C4-2B (cell line): ENCODE results near the gene NCCRP1.

ENCODE experiments used
- ZFX ChIP-seq: fragments of 450-650 bp; IDR thresholded peaks from 2 replicates; pipeline ENCODE4 v1.6.1; 2017
- TF ChIP-seq, protein P1 (sequence below): fragments of 450-650 bp; conservative IDR thresholded peaks from 2 replicates; pipeline ENCODE4 v1.5.1; 2017; ENCODE audit warnings: mild to moderate bottlenecking

- TF ChIP-seq, protein P1, sequence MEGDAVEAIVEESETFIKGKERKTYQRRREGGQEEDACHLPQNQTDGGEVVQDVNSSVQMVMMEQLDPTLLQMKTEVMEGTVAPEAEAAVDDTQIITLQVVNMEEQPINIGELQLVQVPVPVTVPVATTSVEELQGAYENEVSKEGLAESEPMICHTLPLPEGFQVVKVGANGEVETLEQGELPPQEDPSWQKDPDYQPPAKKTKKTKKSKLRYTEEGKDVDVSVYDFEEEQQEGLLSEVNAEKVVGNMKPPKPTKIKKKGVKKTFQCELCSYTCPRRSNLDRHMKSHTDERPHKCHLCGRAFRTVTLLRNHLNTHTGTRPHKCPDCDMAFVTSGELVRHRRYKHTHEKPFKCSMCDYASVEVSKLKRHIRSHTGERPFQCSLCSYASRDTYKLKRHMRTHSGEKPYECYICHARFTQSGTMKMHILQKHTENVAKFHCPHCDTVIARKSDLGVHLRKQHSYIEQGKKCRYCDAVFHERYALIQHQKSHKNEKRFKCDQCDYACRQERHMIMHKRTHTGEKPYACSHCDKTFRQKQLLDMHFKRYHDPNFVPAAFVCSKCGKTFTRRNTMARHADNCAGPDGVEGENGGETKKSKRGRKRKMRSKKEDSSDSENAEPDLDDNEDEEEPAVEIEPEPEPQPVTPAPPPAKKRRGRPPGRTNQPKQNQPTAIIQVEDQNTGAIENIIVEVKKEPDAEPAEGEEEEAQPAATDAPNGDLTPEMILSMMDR: no peak
- no peak for TF ChIP-seq ZFX
Measured at GRCh38 chr19:39182174-39182505, 14.6 kb upstream of the NCCRP1 start.
